Measurements from ENCODE around the gene CEP57.
"Not testable (repeated sequence)": the region's sequence is repeated elsewhere in the genome, so short reads cannot be mapped to it uniquely, and the experiment has no call there.

Gene CEP57

GRCh38 chr11:95867105-95867504 lies 76.8 kb downstream of the CEP57 start:
- DNase-seq, result no peak

- DNase-seq, result not testable (repeated sequence)
Observed at GRCh38 chr11:95870877-95871276, 80.6 kb downstream of the CEP57 start.

- DNase-seq, result no peak
Observed at GRCh38 chr11:95877291-95877690, 87.0 kb downstream of the CEP57 start.

Data from SIG-M5 (cell line).